Muscle layer of duodenum (tissue), 2 donors: Measurements from ENCODE around the gene PRR9.
A peak's percentile ranks its signal among the peaks of the same experiment; 100 is the strongest.

Source experiments
- H3K27ac ChIP-seq: one replicate; pipeline ENCODE4 v1.7.0; 2013; ENCODE audit warnings: mild to moderate bottlenecking, low read length
- H3K27me3 ChIP-seq: one replicate; pipeline ENCODE4 v1.7.0; 2013; ENCODE audit warnings: low read depth, mild to moderate bottlenecking, control low read depth, low read length
- H3K36me3 ChIP-seq, 2 donors: one replicate each; pipeline ENCODE4 v1.7.0; 2013; ENCODE audit warnings: low read length in 2 of 2, control low read depth in 1 of 2, mild to moderate bottlenecking in 1 of 2; ENCODE audit not compliant: insufficient read depth in 2 of 2, control insufficient read depth in 1 of 2
- H3K4me1 ChIP-seq, 2 donors: one replicate each; pipeline ENCODE4 v1.7.0; 2013; ENCODE audit warnings: low read length in 2 of 2, mild to moderate bottlenecking in 2 of 2, control low read depth in 1 of 2, moderate library complexity in 1 of 2; ENCODE audit not compliant: insufficient read depth in 2 of 2, control insufficient read depth in 1 of 2
- H3K4me3 ChIP-seq, 2 donors: one replicate each; pipeline ENCODE4 v1.7.0; 2013; ENCODE audit warnings: low read length in 2 of 2, low read depth in 1 of 2, mild to moderate bottlenecking in 1 of 2
- H3K9me3 ChIP-seq, 2 donors: one replicate each; pipeline ENCODE4 v1.7.0; 2013; ENCODE audit warnings: low read length in 2 of 2, control low read depth in 1 of 2, mild to moderate bottlenecking in 1 of 2; ENCODE audit not compliant: control insufficient read depth in 1 of 2
- donor health status: healthy.

Gene PRR9

GRCh38 chr1:153231785-153232184, 14.4 kb downstream of the PRR9 start:
- no peak overlapping the region for H3K4me3 ChIP-seq
- no peaks in the 10 kb centered on the region for H3K36me3 ChIP-seq
- H3K4me1 ChIP-seq = no peaks in the 10 kb centered on the region
- no peaks in the 10 kb centered on the region for H3K9me3 ChIP-seq
- peak overlapping the region; percentile 32 for H3K27ac ChIP-seq
- H3K27me3 ChIP-seq = no peaks in the 10 kb centered on the region

GRCh38 chr1:153232553-153232952, 15.2 kb downstream of the PRR9 start:
- H3K36me3 ChIP-seq = no peaks in the 10 kb centered on the region
- no peak overlapping the region for H3K27ac ChIP-seq
- no peaks in the 10 kb centered on the region for H3K9me3 ChIP-seq
- H3K4me1 ChIP-seq = no peaks in the 10 kb centered on the region
- H3K27me3 ChIP-seq = no peaks in the 10 kb centered on the region
- no peak overlapping the region for H3K4me3 ChIP-seq

GRCh38 chr1:153233448-153233847, 16.1 kb downstream of the PRR9 start:
- H3K9me3 ChIP-seq = no peaks in the 10 kb centered on the region
- no peaks in the 10 kb centered on the region for H3K4me1 ChIP-seq
- H3K27me3 ChIP-seq = no peaks in the 10 kb centered on the region
- H3K36me3 ChIP-seq = no peaks in the 10 kb centered on the region
- no peak overlapping the region for H3K27ac ChIP-seq
- no peak overlapping the region for H3K4me3 ChIP-seq

GRCh38 chr1:153238527-153238926, 21.1 kb downstream of the PRR9 start:
- Histone ChIP-seq H3K27ac (no peak overlapping the region), H3K9me3 (no peaks in the 10 kb centered on the region), H3K4me3 (no peak overlapping the region), H3K36me3 (no peaks in the 10 kb centered on the region), H3K27me3 (no peaks in the 10 kb centered on the region), H3K4me1 (no peaks in the 10 kb centered on the region)

GRCh38 chr1:153242160-153242559, 24.8 kb downstream of the PRR9 start:
- no peak overlapping the region for H3K4me3 ChIP-seq
- no peaks in the 10 kb centered on the region for H3K27me3 ChIP-seq
- H3K36me3 ChIP-seq = no peaks in the 10 kb centered on the region
- H3K27ac ChIP-seq = no peak overlapping the region
- H3K4me1 ChIP-seq = no peaks in the 10 kb centered on the region
- H3K9me3 ChIP-seq = no peaks in the 10 kb centered on the region

GRCh38 chr1:153245466-153245865, 28.1 kb downstream of the PRR9 start:
- Histone ChIP-seq H3K9me3 (no peaks in the 10 kb centered on the region), H3K4me3 (no peak overlapping the region), H3K27ac (no peak overlapping the region), H3K36me3 (no peaks in the 10 kb centered on the region), H3K27me3 (no peaks in the 10 kb centered on the region), H3K4me1 (no peaks in the 10 kb centered on the region)

- Histone ChIP-seq H3K4me3 (no peak overlapping the region), H3K36me3 (no peaks in the 10 kb centered on the region), H3K9me3 (no peaks in the 10 kb centered on the region), H3K4me1 (no peaks in the 10 kb centered on the region), H3K27me3 (no peaks in the 10 kb centered on the region), H3K27ac (no peak overlapping the region)
Measured at GRCh38 chr1:153246018-153246417, 28.6 kb downstream of the PRR9 start.

- Histone ChIP-seq H3K27ac (no peak overlapping the region), H3K27me3 (no peaks in the 10 kb centered on the region)
Measured at GRCh38 chr1:153246825-153247224, 29.4 kb downstream of the PRR9 start.

GRCh38 chr1:153248176-153248879, 30.9 kb downstream of the PRR9 start:
- Histone ChIP-seq H3K36me3 (no peaks in the 10 kb centered on the region), H3K4me3 (no peak overlapping the region), H3K27ac (no peak overlapping the region), H3K9me3 (no peaks in the 10 kb centered on the region), H3K4me1 (no peaks in the 10 kb centered on the region), H3K27me3 (no peaks in the 10 kb centered on the region)

More at GRCh38 chr1:153246825-153247224, 29.4 kb downstream of the PRR9 start:
- no peak overlapping the region for H3K4me3 ChIP-seq
- no peaks in the 10 kb centered on the region for H3K9me3 ChIP-seq
- no peaks in the 10 kb centered on the region for H3K36me3 ChIP-seq
- H3K4me1 ChIP-seq = no peaks in the 10 kb centered on the region

GRCh38 chr1:153250166-153250565, 32.8 kb downstream of the PRR9 start:
- H3K27ac ChIP-seq = no peak overlapping the region
- no peaks in the 10 kb centered on the region for H3K36me3 ChIP-seq
- no peaks in the 10 kb centered on the region for H3K4me1 ChIP-seq
- no peaks in the 10 kb centered on the region for H3K9me3 ChIP-seq
- H3K27me3 ChIP-seq = no peaks in the 10 kb centered on the region
- no peak overlapping the region for H3K4me3 ChIP-seq

GRCh38 chr1:153251087-153251486, 33.7 kb downstream of the PRR9 start:
- no peak overlapping the region for H3K4me3 ChIP-seq
- no peaks in the 10 kb centered on the region for H3K9me3 ChIP-seq
- no peak overlapping the region for H3K27ac ChIP-seq
- H3K36me3 ChIP-seq = no peaks in the 10 kb centered on the region
- H3K27me3 ChIP-seq = no peaks in the 10 kb centered on the region
- no peaks in the 10 kb centered on the region for H3K4me1 ChIP-seq

GRCh38 chr1:153251562-153251961, 34.2 kb downstream of the PRR9 start:
- H3K36me3 ChIP-seq = no peaks in the 10 kb centered on the region
- no peak overlapping the region for H3K4me3 ChIP-seq
- H3K9me3 ChIP-seq = no peaks in the 10 kb centered on the region
- H3K4me1 ChIP-seq = no peaks in the 10 kb centered on the region
- no peaks in the 10 kb centered on the region for H3K27me3 ChIP-seq
- no peak overlapping the region for H3K27ac ChIP-seq
